ENCODE measurements around the gene RANBP9.

DNA sequence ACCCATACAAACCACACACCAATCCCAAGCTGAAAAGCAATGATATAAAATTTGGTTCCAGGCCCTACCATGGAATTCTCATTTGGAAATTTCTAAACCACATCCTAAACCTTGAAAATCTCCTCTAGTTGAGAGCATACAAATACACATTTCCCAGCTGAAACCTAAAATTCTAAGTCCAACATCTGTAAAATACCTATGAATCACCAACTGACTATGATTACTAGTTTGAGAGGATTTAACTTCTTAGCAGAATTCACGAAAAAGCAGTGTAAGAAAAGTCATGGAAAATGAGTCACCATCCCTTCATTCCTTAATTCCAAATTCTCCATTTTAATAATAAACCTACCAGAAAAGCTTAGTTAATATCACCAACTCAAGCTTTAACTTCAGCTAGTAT, 15.4 kb downstream of the RANBP9 start:
- TF ChIP-seq POLR2A (IDR thresholded peaks at IDR 0.05; ENCODE audit: low read depth, low read length): no peak
- no peak for TF ChIP-seq EZH2 (IDR thresholded peaks at IDR 0.05; ENCODE audit: borderline replicate concordance, low read depth, low read length, severe bottlenecking)
- TF ChIP-seq, protein P1, sequence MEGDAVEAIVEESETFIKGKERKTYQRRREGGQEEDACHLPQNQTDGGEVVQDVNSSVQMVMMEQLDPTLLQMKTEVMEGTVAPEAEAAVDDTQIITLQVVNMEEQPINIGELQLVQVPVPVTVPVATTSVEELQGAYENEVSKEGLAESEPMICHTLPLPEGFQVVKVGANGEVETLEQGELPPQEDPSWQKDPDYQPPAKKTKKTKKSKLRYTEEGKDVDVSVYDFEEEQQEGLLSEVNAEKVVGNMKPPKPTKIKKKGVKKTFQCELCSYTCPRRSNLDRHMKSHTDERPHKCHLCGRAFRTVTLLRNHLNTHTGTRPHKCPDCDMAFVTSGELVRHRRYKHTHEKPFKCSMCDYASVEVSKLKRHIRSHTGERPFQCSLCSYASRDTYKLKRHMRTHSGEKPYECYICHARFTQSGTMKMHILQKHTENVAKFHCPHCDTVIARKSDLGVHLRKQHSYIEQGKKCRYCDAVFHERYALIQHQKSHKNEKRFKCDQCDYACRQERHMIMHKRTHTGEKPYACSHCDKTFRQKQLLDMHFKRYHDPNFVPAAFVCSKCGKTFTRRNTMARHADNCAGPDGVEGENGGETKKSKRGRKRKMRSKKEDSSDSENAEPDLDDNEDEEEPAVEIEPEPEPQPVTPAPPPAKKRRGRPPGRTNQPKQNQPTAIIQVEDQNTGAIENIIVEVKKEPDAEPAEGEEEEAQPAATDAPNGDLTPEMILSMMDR (IDR thresholded peaks at IDR 0.05; ENCODE audit: extremely low read depth in 1 of 2, insufficient read depth in 1 of 2, low read depth in 1 of 2, low read length in 2 of 2): no peak
- TF ChIP-seq GATA2 (IDR thresholded peaks at IDR 0.05; ENCODE audit: insufficient read depth, insufficient read length, low read depth, low read length): no peak
- TF ChIP-seq JUN (IDR thresholded peaks at IDR 0.05; ENCODE audit: borderline replicate concordance, insufficient read depth, insufficient read length, low read depth): no peak
- TF ChIP-seq POLR2AphosphoS5 (IDR thresholded peaks at IDR 0.05; ENCODE audit: insufficient read depth, low read depth, low read length): no peak
- TF ChIP-seq, protein P2, sequence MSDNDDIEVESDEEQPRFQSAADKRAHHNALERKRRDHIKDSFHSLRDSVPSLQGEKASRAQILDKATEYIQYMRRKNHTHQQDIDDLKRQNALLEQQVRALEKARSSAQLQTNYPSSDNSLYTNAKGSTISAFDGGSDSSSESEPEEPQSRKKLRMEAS (IDR thresholded peaks at IDR 0.05; ENCODE audit: insufficient read depth, insufficient read length): no peak
- TF ChIP-seq MYC (IDR thresholded peaks at IDR 0.05; ENCODE audit: low read depth, low read length): no peak
- no peak for TF ChIP-seq FOS (IDR thresholded peaks at IDR 0.05; ENCODE audit: borderline replicate concordance, insufficient read depth, low read length)

Data from endothelial cell of umbilical vein (primary cell).